Measurements from ENCODE around the gene GFRAL.

GFRAL gene

DNA sequence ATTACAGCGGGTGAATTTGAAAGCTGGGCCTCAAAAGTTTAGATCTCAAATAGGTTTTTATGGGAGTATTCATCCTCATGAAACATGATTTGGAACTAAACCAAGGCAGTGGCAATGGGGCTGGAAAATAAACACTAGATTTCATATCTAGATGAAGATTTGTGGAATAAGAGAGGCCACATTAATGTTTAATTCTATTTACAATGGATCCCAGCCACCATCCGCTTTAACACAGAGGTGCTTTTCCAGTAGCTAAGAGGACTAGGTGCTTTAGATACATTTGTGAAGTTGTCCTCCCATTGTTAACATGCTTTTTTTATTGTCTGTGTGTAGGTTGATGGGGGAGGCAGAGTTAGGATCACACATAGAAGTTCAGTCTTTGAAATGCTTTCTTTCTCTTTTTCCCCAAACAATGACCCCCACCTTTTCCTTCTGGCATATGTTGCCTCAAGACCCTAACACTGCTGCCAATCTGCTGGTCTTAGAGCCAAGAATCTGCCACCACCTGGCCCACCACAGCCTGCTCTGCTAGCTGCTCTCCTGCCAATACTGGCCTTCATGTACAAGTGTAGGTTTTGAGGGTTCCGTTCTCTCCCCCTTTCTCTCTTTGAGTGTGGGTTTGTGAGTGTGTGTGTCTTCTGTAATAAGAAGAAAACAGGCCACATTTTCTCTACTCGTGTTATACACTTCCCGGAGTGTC, 27.8 kb upstream of the GFRAL start:
- no peak for DNase-seq (ENCODE audit: low read depth)
- no peak overlapping the region for H3K4me3 ChIP-seq (ENCODE audit: low read depth, low read length)

DNA sequence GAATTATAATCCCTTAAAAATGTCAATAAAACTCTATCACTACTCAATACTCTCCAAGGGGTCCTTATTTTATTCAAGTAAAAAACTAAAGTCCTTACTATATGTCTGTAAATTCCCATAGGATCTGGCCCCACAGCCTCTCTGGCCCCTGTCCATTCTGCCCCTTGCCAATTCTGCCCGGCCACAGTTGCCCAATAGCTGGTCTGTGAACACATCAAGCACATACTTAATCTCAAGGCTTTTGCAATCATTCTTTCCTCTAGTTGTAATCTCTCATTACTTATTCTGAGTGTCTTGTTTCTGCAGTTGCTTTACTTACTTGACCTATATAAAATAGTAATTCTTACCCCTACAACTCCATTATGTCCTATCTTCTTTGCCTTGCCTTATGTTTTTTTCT, 22.5 kb upstream of the GFRAL start:
- TF ChIP-seq, protein P1, sequence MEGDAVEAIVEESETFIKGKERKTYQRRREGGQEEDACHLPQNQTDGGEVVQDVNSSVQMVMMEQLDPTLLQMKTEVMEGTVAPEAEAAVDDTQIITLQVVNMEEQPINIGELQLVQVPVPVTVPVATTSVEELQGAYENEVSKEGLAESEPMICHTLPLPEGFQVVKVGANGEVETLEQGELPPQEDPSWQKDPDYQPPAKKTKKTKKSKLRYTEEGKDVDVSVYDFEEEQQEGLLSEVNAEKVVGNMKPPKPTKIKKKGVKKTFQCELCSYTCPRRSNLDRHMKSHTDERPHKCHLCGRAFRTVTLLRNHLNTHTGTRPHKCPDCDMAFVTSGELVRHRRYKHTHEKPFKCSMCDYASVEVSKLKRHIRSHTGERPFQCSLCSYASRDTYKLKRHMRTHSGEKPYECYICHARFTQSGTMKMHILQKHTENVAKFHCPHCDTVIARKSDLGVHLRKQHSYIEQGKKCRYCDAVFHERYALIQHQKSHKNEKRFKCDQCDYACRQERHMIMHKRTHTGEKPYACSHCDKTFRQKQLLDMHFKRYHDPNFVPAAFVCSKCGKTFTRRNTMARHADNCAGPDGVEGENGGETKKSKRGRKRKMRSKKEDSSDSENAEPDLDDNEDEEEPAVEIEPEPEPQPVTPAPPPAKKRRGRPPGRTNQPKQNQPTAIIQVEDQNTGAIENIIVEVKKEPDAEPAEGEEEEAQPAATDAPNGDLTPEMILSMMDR (IDR thresholded peaks at IDR 0.05; ENCODE audit: insufficient read depth, low read depth, low read length, missing control alignments) = no peak
- H3K4me3 ChIP-seq (ENCODE audit: low read depth, low read length) = no peak overlapping the region
- no peak for DNase-seq (ENCODE audit: low read depth)

More for the DNA sequence above, 27.8 kb upstream of the GFRAL start:
- TF ChIP-seq, protein P1 (IDR thresholded peaks at IDR 0.05; ENCODE audit: insufficient read depth, low read depth, low read length, missing control alignments) = no peak

DNA sequence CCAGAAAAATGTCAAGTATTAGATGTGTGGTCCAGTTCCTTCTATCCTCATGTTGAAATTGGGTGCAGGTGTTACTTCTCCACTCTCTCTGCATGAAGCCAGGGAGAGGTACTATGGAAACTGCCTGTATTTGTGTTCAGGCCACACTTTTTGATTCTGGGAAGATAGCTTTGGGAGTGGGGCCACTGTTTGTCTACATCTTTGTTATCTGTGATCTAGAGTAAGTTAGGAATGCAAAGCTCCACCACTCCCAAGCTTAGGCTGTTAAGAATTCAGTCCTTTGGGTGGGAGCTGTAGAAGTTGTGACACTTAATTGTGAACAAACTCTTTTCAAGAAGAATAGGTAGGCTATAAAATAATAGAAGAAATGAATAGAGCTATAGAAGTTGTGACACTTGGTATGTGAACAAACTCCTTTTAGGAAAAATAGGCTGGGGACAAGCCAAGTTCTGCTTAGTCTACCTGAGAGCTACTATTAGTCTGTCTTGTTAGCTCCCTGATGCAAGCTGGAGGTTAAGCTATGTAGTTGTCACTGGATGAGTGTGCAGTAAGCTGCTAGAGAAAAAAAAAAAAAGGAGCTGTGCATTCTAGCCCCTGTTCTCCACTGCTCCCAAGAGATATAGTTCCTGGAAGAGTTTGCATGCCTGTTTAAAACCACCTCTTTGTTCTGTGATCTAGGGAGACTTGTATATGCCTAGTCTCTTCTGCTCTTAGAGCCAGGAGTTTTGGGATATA, 7.1 kb upstream of the GFRAL start:
- no peak for DNase-seq (ENCODE audit: low read depth)
- TF ChIP-seq, protein P1 (IDR thresholded peaks at IDR 0.05; ENCODE audit: insufficient read depth, low read depth, low read length, missing control alignments) = no peak
- no peak overlapping the region for H3K4me3 ChIP-seq (ENCODE audit: low read depth, low read length)

DNA sequence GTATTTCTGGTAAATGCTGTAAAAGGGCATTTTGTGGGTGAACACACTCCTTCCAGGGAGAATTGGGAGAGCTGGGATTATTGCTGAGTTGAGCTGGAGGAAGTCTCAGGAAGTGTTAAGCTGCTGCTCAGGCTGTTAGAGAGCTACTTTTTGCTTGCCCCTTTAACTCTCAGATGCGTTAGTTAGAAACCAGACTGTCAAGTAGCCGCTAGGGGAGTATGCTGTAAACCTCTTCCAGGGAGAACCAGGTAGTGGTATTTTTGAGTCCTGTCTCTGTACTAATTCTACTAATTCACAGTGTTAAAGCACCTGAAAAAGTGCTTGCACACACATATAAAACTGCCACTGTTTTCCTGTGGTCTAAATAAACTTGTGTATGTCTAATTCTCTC, 6.6 kb upstream of the GFRAL start:
- H3K4me3 ChIP-seq (ENCODE audit: low read depth, low read length) = no peak overlapping the region
- TF ChIP-seq, protein P1 (IDR thresholded peaks at IDR 0.05; ENCODE audit: insufficient read depth, low read depth, low read length, missing control alignments) = no peak
- no peak for DNase-seq (ENCODE audit: low read depth)

DNA sequence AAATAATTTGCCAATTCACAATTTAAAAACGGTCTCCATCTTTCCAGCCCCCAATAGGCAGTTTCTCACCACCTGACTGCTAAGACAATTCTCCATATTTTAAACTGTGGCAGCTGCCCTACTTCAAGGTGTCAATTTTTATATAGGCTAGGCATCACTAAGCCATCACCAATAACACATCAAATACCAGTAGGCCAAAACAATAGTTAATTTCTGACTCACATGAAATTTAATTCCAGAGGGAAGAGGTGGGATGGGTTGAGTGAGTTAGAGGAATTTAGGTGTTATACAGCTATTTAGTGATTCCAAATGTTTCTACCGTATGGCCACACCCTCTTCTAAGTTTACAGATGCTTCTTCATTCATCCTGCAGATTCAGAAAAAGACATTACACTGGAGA, 49.9 kb downstream of the GFRAL start:
- no peak for DNase-seq (ENCODE audit: low read depth)
- TF ChIP-seq, protein P1 (IDR thresholded peaks at IDR 0.05; ENCODE audit: insufficient read depth, low read depth, low read length, missing control alignments) = no peak
- no peak overlapping the region for H3K4me3 ChIP-seq (ENCODE audit: low read depth, low read length)

DNA sequence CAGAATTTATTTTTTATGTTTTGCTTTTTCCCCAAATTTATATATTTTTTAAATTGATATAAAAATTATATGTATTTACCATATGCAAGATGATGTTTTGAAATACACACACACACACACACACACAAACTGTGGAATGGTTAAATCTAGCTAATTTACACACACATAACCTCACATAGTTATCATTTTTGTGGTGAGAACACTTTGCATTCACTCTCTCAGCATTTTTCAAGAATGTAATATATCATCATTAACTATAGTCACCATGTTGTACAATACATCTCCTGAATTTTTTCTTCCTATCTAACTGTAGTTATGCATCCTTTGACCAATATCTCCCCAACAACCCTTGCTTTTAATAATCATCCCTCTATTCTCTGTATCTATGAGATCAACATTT, 52.2 kb downstream of the GFRAL start:
- H3K4me3 ChIP-seq (ENCODE audit: low read depth, low read length) = no peak overlapping the region
- TF ChIP-seq, protein P1 (IDR thresholded peaks at IDR 0.05; ENCODE audit: insufficient read depth, low read depth, low read length, missing control alignments) = no peak
- DNase-seq (ENCODE audit: low read depth) = no peak
